GM19023 (cell line): ENCODE measurements around the gene NAA38.

Source experiments
- ATAC-seq: cut with Tn5 transposase; IDR thresholded peaks from one replicate; pipeline ENCODE4 v1.9.1; 2021; ENCODE audit warnings: mild to moderate bottlenecking, moderate library complexity; ENCODE audit not compliant: unreplicated experiment

The NAA38 gene

DNA sequence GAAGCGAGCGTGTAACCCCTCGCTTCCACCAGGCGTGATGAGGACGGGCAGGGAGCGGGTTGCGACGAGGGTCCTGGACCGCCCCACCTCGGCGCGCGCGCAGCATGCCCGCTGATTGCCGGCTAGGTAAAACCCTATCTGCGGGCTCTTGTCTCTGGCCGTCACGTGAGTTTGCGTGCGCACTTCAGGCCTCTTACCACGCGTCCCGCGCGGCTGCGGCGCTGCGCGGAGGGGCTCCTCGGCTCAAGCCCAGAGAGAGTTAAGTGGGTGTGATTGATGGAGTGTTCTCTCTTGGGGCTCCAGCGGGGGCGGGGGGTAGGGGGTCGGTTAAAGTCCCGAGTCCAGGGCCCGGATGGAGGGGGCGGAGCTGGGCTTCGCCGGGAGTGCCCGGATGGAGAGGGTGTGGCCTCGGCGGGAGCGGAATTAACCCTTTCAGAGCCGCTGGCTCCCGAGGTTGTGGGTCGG lies 15.4 kb downstream of the NAA38 start:
- peak; percentile 23 for ATAC-seq

- peak; percentile 3 for ATAC-seq
Observed at GRCh38 chr17:7841396-7841914, 15.9 kb downstream of the NAA38 start.

DNA sequence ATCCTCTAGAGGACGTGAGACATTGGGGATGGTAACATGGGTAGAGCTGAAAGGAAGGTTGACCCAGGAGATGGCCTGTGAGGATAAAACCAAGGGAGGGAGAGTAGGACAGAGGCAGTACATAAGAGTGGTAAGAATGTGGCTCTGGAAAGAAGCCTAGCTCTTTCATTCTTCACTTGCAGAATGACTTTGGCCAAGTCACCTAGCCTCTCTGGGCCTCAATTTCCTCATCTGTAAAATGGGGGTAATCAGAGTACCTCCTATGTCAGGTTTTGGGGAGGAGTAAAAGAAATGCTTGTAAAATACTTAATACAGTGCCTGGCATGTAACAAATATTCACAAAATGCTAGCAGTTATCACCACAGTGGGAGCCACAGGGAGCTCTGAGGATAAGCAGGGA lies 16.5 kb downstream of the NAA38 start:
- ATAC-seq = no peak

DNA sequence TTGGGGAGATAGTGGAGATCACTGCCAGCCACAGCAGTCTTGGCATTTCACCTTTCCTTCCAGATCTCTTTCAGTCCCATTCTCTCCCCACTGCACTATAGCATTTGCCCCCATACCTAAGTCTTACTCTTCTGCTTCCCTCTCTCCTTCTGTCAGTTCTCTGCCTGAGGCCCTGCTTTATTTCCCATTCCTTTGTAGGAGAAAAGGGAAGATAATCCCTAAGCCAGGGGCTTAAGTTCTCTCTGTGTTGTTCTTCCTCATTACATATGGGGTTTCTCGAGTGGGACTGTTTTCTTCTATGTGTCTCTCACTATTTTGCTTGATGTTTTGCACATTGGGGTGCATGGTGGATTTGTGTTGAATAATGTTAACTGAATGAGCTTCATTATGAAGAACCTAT lies 16.9 kb downstream of the NAA38 start:
- no peak for ATAC-seq

DNA sequence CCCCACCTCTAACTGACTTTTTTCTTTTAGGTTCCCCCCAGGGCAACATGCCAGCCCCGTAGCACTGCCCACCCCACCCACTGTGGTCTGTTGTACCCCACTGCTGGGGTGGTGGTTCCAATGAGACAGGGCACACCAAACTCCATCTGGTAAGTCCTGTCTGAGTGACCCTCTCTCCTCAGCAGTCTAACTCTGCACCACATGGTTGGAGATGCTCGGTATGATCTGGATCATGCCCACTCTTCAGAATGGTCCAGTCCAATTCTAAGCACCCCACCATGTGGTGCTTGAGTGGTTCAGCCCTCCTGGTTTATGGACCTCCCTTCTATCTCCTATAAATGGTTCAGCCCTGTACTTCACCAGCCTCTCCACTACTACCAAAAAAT lies 17.5 kb downstream of the NAA38 start:
- ATAC-seq = no peak

DNA sequence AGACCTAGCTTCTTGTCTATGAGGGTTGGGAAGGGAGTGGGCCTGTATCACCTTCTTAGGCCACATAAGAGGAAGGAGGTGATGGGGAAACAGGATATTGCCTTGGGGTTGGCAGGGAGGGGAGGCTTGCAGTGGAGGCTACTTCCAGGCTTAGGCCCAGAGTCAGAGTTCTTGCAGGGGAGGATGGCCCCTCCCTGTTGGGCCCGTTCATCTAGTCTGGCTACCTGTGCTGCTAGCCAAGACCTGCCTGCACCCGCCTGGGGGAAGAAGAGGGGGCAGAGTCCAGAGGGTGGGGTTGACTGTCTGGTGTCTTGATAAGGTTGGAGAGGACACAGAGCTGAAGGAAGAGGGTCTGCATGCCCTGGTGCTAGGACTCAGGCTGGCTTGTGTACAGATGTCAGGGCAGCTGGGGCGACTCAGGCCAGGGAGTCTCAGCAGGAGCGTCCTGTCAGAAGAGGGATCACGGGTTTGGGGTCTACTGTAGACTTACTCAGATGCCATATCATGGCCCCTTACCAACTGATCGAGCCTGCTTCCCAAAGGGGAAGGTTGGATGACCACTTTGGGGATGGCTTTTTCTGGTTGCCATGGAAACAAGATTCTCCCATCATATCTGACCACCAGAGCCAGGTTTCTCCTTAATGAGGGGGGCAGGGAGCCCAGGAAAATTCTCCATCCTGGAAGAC lies 18.0 kb downstream of the NAA38 start:
- ATAC-seq = no peak

GRCh38 chr17:7838090-7839075 lies 19.0 kb downstream of the NAA38 start:
- no peak for ATAC-seq

DNA sequence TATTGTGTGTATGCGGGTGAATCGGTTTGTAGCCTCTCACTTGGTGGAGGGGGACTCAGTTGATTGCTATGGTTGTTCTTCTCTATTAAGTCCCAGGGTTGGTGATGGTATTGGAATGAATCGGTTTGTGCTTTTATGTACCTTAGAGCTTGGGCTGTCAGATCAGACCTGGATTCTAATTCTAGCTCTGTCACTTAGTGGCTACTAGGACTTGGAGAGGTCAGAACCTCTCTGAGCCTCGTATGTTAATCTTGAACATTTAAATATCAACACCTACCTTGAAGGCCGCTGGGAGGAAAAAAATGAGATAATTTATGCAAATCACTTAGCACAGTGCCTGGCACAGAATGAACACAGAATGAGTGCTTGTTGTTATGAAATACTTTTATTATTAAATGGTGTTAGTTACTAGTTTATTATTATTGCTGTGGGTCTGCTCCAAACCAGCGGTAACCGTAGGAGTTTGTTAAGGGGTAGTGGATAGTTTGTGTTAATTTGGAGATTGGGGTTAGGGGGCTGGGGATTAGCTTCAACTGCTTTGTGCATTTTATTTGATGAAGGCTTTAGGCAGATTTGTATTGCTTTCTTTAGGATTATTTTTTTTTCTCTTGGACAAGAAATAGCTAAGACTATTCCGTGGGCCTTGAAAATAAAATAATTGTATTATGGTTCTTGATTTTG lies 19.8 kb downstream of the NAA38 start:
- no peak for ATAC-seq

DNA sequence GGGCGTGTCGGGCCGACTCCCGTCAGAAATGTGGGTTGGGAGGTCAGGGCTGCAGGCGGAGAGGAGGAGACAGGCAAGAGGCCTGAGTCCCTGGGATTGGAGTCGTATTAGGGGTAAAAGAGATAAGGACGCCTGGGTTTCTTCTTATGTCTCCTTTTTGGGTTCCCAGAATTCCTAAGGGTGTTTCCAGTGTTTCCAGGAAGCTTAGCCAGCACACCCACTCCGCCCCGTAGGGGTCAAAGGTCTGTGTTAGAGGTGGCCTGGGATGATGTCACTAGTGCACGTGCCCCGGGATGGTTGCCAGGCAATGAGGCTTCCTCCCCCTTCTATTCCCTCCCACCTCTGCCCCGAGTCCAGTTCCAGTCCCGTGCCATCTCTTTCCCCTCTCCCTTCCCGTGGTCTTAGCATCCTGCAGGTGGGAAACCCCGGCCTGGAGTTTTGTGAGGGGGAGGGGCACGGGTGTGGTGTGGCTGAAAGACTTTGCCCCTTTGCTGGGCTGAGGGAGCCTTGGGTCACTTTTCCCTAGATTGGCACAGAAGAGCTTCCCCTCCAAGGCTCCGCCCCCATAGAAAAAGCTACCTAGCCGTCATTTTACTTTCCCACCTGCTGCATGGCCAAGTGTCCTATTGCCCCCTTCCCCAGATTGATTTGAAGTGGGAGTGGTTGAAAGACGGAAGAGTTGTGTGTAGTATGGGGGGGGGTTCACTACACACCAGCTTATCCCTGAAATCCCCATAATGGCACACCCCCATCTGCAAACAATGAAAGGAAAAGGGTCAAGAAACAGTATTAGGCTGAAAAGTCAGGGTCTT lies 20.6 kb downstream of the NAA38 start:
- ATAC-seq = no peak

DNA sequence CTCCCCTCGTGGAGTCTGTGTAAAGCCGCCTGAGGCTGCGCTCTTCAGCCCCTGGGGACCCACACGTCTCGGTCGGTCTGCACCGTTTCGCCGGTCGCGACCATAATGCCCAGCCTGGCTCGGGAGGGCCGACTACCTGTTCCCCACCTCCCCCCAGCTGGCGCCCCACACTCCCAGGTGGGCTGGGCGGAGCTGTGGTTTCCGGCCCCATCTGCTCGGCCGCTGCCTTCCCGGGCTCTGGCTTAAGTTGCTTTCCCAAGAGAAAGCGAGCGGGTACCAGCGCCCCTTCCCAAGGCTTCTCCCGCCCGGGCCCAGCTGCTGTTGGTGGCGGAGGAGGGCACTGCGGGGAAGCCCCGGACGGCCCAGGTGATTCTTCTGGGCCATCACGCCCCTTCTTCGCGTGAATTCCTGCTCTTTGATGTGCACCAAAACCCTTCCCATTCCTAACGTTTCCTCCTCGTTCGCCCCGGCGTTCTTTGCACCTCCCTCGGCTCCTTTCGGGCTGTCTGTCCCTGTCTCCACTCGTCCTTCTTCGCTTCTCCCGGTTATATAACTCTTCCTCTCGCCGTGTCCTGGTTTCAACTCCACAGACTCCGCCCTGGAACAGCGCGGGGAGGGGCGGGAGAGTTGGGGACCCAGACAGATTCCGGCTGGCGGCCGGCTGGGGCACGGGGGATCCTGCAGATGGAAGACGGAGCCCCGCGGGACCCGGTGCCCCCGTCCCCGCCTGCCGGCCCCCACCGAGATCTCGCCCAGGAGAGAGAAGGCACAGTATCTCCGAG lies 21.4 kb downstream of the NAA38 start:
- peak; percentile 29 for ATAC-seq

GRCh38 chr17:7834957-7835813 lies 22.2 kb downstream of the NAA38 start:
- peak; percentile 43 for ATAC-seq

DNA sequence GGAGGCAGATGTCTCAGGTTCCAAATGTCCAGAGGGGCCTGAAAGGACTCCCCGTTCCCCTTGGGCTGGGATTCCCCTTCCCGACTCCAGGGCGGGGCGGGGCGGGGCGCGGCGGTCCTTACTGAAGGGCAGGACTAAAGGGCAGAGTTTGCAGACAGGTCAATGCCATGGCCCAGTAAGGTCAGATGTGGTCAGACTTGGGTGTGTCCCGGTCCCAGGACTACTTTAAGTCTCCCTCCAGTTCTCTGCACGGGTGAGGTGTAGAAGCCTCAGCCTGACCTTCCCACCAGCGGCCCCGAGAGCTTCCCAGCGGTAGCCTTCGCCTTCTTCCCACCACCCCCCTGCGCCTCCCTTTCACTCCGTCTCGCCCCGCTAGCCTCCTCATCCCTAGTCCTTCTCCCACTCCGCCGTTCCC lies 22.8 kb downstream of the NAA38 start:
- peak; percentile 2 for ATAC-seq

DNA sequence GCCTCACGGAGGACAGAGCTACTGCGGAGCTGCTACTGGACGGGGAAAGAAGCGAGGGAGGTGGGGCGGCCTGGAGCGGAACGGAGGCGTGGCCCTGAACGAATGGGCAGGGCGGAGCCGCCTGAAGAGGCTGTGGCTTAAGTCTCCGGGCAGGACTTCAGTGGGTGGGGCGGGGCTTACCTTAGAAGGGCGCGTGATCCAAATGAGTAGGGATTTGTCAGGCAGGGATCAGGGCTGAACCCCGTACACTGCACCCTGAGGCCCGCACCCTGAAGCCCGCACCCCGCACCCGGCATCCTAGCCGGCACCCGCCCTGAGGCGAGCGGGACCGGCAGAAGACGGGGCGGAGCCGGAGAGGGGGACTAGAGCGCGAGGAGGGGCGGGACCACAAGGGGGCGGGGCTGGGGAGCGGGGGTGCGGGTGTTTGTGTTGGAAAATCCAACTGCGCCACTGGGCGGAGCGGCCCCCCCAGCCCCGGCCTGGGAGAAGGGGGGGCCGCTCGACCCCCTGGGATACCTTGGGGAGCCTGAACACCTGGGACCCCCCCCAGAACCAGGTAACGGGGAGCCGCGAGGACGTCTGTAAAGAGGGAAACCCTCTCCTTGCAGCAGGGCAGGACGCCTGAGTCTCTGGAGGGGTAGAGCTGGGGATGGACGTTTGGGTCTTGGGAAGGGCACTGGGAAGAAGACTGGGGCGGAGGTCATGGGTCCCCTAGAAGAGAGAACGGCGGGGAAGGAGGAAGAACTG lies 23.4 kb downstream of the NAA38 start, which contains the start of gene KDM6B:
TSS of gene KDM6B (plus strand) at position 423 of the 747 bp plus-strand sequence. CDS start 11,338 bp downstream, outside the sequence.
- peak; percentile 51 for ATAC-seq

- ATAC-seq = no peak
Observed at GRCh38 chr17:7833011-7833794, 24.2 kb downstream of the NAA38 start.

DNA sequence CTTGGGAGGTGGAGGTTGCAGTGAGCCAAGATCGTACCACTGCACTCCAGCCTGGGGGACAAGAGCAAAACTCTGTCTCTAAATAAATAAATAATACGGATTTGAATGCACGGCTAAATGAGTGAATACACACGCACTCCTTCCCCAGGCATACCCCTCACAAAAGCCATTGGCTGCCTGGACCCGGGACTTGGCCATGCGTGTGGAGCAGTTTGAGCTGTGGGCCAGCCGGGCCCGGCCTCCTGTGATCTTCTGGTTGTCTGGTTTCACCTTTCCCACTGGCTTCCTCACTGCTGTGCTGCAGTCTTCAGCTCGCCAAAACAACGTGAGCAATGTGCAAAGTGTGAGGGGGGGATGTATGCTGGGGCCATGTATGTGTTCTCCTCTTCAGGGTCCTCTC lies 24.9 kb downstream of the NAA38 start:
- no peak for ATAC-seq

DNA sequence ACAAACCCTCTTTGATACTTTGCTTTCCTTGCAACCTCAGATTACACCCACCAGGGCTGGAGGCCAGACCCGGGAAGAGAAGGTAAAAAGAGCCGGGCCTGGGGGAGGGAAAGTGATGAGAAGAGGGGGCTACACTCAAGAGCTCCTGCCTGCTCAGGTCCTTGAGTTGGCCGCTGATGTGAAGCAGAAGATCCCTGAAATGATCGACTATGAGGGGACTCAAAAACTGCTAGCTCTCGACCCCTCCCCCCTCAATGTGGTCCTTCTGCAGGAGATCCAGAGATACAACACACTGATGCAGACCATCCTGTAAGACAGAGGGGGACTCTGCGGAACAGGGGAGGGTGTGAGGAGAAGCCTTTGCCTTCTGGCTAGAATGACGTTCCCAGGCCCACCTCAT lies 26.1 kb downstream of the NAA38 start:
- ATAC-seq = no peak

DNA sequence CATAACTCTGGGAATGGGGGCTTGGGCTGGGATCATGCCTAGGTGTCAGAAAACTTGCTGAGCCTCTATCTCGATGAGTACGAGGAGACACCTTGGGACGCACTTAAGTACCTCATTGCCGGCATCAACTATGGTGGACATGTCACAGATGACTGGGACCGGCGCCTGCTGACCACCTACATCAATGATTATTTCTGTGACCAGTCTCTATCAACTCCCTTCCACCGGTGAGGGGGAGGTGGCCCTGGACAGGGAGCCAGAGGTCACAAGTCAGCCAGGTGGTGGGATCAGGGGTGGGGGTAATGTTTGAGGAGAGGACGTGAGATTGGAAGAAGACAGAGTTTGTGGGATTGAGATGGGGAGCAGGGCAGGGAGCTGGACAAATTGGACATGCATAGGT lies 26.7 kb downstream of the NAA38 start:
- ATAC-seq = no peak
